ENCODE results near the gene CEP89.
"Not testable (repeated sequence)": the region's sequence is repeated elsewhere in the genome, so short reads cannot be mapped to it uniquely, and the experiment has no call there.

DNA sequence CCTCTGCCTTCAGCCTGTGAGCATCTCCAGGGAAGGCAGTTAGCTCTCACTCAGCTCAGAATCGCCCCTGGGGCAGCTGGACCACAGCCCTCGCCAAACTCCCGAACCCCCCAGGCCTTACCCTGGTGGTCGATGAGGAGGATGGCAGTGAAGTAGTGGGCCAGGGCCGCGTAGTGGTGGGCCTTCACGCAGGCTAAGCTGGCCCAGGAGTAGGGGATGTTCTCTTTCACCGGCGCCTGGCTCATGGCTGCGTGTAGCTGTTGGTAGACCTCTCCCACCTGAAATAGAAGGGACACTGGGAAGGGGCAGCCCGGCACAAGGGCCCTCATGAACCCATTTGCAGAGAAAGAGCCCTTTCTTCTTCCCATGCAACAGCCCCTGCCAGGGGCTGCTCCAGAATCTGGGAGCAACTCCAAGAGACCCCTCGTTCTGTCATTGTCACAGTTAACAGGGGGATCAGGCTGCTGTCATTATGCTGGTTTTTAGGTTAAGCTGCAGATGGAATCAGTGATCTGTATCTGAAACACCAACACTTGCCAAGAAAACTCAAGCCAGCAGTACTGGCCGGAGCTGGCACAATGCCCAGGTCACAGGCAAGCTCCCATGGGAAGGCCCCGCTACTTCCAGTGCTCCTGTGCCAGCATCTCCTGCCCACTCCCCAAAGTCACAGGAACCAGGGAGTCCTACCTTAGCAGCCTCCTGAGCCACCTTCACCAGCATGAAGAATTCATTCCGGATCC lies 30.5 kb upstream of the CEP89 start:
- TF ChIP-seq, protein P1, sequence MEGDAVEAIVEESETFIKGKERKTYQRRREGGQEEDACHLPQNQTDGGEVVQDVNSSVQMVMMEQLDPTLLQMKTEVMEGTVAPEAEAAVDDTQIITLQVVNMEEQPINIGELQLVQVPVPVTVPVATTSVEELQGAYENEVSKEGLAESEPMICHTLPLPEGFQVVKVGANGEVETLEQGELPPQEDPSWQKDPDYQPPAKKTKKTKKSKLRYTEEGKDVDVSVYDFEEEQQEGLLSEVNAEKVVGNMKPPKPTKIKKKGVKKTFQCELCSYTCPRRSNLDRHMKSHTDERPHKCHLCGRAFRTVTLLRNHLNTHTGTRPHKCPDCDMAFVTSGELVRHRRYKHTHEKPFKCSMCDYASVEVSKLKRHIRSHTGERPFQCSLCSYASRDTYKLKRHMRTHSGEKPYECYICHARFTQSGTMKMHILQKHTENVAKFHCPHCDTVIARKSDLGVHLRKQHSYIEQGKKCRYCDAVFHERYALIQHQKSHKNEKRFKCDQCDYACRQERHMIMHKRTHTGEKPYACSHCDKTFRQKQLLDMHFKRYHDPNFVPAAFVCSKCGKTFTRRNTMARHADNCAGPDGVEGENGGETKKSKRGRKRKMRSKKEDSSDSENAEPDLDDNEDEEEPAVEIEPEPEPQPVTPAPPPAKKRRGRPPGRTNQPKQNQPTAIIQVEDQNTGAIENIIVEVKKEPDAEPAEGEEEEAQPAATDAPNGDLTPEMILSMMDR (IDR thresholded peaks at IDR 0.05 in 4 of 5, conservative IDR thresholded peaks at IDR 0.05 in 1 of 5): not testable (repeated sequence)
- not testable (repeated sequence) for TF ChIP-seq POLR2A (IDR thresholded peaks at IDR 0.05)
